Smooth muscle cell (in vitro differentiated cells): Measurements from ENCODE around the gene FHOD3. TPM values are rescaled to one million over a fixed set of nuclear protein-coding genes. Genes with fewer than 3 reads are reported as not detected.

ENCODE experiments used
- DNase-seq: peaks from one replicate; lab custom pipeline; 2025; ENCODE audit not compliant: unreplicated experiment; lab: John Stamatoyannopoulos, UW
- H2AFZ ChIP-seq: fragments of 200-600 bp; sonication (generic); 2 replicates; pipeline ENCODE4 v1.6.0; 2016; ENCODE audit warnings: antibody characterized with exemption, low read depth, mild to moderate bottlenecking
- H3F3A ChIP-seq: fragments of 200-600 bp; sonication (generic); 2 replicates; pipeline ENCODE4 v1.6.0; 2017; ENCODE audit warnings: antibody characterized with exemption, low read depth
- H3K27ac ChIP-seq: fragments of 200-600 bp; sonication (generic); 2 replicates; pipeline ENCODE4 v1.5.1; 2016; ENCODE audit warnings: low read depth, mild to moderate bottlenecking
- H3K27me3 ChIP-seq: fragments of 200-600 bp; sonication (generic); 2 replicates; pipeline ENCODE4 v1.6.1; 2016; ENCODE audit warnings: low read depth, mild to moderate bottlenecking
- H3K36me3 ChIP-seq: fragments of 200-600 bp; sonication (generic); 2 replicates; pipeline ENCODE4 v1.5.1; 2016; ENCODE audit warnings: low read depth
- H3K4me1 ChIP-seq: fragments of 200-600 bp; sonication (generic); 2 replicates; pipeline ENCODE4 v1.5.1; 2016; ENCODE audit warnings: low read depth
- H3K4me2 ChIP-seq: fragments of 200-600 bp; sonication (generic); 2 replicates; pipeline ENCODE4 v1.6.0; 2016; ENCODE audit warnings: mild to moderate bottlenecking
- H3K4me3 ChIP-seq: fragments of 200-600 bp; sonication (generic); 2 replicates; pipeline ENCODE4 v1.5.1; 2016; ENCODE audit warnings: mild to moderate bottlenecking
- H3K79me2 ChIP-seq: fragments of 200-600 bp; sonication (generic); 2 replicates; pipeline ENCODE4 v1.6.0; 2016; ENCODE audit warnings: low read depth, mild to moderate bottlenecking
- H3K9ac ChIP-seq: fragments of 200-600 bp; sonication (generic); 2 replicates; pipeline ENCODE4 v1.6.0; 2016; ENCODE audit warnings: low read depth
- H3K9me3 ChIP-seq: fragments of 200-600 bp; sonication (generic); replicated peaks from 2 replicates; pipeline ENCODE4 v1.5.1; 2016; ENCODE audit warnings: low read depth
- H4K20me1 ChIP-seq: fragments of 200-600 bp; sonication (generic); 2 replicates; pipeline ENCODE4 v1.6.0; 2016; ENCODE audit warnings: low read depth
- WGBS: methylation state at CpG from one replicate; pipeline ENCODE4 v1.1.7; 2016; ENCODE audit warnings: low lambda C conversion rate; 5-methylcytosine and 5-hydroxymethylcytosine counted together
- polyA plus RNA-seq: library from polyadenylated mRNA; unstranded; fragments of >200 nt; fragmentation: Nextera tagmentation; extraction: Ambion mirVana; gene quantifications from 2 replicates; pipeline ENCODE4 v1.2.1, GENCODE V29; 2016
- total RNA-seq: library from RNA; depleted of rRNA; stranded (reverse); fragments of >200 nt; gene quantifications from 2 replicates; pipeline ENCODE4 v1.2.3, GENCODE V29; 2014
- TF ChIP-seq, protein P1 (sequence below): fragments of 200-600 bp; sonication (generic); IDR thresholded peaks from 2 replicates; pipeline ENCODE4 v1.5.1; 2017; ENCODE audit warnings: borderline replicate concordance, mild to moderate bottlenecking, antibody characterized with exemption; ENCODE audit not compliant: insufficient read depth, poor library complexity, severe bottlenecking

FHOD3 gene
- total and polyA plus RNA-seq, 2 experiments from 2014 or later, result 6.3 to 19.4 TPM

DNA sequence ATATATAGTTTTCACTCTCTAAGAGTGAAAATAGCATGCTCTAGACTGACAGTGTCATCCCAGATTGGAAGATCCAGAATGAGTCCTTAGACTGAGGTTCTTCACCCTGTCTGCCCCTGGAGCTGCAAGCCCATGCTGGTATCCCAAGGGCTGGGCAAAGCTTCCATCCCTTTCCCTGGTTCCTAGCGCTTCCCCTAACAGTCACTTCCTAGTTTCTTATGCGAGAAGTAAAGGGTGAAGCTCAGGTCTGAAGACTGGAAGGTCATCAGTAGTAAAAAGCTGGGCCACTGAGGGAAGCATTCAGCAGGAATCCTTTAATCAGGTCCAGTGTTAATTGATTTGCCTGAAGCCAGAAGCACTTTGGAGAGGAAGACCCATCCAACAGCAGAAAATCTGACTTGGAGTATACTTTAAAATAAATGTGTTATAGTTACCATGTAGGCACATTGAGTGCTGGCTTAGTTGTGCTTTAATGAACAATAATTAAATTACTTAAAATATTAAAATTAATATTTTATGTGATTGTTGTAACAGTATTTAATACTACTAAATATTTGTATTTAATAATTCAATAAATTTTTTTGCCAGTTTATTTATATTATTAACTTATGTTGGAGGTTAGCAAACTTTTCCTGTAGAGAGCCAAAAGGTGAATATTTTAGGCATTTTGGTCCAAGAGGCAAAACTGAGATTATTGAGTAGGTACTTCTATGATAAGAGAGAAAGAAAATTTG, 237.9 kb downstream of the FHOD3 start:
- H4K20me1 ChIP-seq, result no peaks in the 10 kb centered on the region
- H3K9ac ChIP-seq, result no peak overlapping the region
- 96% methylated on average over 2 of the region's 2 CpGs for WGBS
- no peaks in the 10 kb centered on the region for H3K27me3 ChIP-seq
- no peaks in the 10 kb centered on the region for H3K36me3 ChIP-seq
- H3K27ac ChIP-seq, result no peak overlapping the region
- no peaks in the 10 kb centered on the region for H3K9me3 ChIP-seq
- H3K4me2 ChIP-seq, result no peak overlapping the region
- no peak overlapping the region for H3K4me3 ChIP-seq
- no peaks in the 10 kb centered on the region for H3F3A ChIP-seq
- TF ChIP-seq, protein P1, sequence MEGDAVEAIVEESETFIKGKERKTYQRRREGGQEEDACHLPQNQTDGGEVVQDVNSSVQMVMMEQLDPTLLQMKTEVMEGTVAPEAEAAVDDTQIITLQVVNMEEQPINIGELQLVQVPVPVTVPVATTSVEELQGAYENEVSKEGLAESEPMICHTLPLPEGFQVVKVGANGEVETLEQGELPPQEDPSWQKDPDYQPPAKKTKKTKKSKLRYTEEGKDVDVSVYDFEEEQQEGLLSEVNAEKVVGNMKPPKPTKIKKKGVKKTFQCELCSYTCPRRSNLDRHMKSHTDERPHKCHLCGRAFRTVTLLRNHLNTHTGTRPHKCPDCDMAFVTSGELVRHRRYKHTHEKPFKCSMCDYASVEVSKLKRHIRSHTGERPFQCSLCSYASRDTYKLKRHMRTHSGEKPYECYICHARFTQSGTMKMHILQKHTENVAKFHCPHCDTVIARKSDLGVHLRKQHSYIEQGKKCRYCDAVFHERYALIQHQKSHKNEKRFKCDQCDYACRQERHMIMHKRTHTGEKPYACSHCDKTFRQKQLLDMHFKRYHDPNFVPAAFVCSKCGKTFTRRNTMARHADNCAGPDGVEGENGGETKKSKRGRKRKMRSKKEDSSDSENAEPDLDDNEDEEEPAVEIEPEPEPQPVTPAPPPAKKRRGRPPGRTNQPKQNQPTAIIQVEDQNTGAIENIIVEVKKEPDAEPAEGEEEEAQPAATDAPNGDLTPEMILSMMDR, result no peak
- H2AFZ ChIP-seq, result no peak overlapping the region
- H3K4me1 ChIP-seq, result peaks cover 21% of the 10 kb centered on the region
- DNase-seq, result no peak
- no peaks in the 10 kb centered on the region for H3K79me2 ChIP-seq

DNA sequence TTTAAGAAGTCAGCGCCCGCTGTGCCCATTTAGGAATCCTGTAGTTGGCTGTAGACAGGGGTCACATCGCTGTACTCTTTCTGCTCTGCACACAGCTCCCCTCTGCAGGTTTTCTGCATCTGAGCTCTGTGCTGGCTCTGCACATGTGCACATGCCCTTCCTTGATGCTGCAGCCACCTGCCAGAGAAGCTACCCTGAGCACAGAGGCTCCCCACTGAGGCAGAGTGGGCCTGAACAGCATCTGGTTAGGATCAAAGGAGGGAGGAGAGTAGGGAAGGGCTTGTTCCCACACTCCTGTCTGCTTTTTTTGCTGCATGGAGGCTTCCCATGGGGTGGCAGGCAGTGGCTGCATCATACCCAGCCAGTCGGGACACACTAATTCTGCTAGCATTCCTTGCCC, 238.9 kb downstream of the FHOD3 start:
- H3K36me3 ChIP-seq, result no peaks in the 10 kb centered on the region
- H2AFZ ChIP-seq, result no peak overlapping the region
- H3K27me3 ChIP-seq, result no peaks in the 10 kb centered on the region
- H3K4me1 ChIP-seq, result peaks cover 21% of the 10 kb centered on the region
- H3K4me3 ChIP-seq, result no peak overlapping the region
- H4K20me1 ChIP-seq, result no peaks in the 10 kb centered on the region
- H3F3A ChIP-seq, result no peaks in the 10 kb centered on the region
- no peak for DNase-seq
- no peak overlapping the region for H3K9ac ChIP-seq
- no peaks in the 10 kb centered on the region for H3K9me3 ChIP-seq
- no peak overlapping the region for H3K27ac ChIP-seq
- H3K4me2 ChIP-seq, result no peak overlapping the region
- WGBS, result 92% methylated on average over 4 of the region's 4 CpGs
- no peaks in the 10 kb centered on the region for H3K79me2 ChIP-seq
- TF ChIP-seq, protein P1, result no peak

DNA sequence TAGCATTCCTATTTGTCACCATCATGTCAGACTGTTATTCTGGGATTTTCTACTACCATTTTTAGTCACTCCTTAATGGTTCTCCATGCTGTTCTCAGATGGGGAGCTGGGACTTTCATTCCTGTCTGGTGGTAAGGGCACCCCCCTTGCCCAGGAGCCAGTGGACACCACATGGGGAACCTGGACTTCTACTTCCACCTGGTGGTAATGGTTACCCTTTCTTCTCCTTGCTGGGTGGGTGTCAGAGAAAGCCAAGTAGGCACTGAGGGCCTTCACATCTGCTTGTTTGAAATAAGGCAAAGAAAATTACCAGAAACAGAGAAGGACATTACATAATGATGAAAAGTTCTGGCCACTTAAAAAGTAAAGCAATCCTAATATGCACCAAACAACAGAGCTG, 239.8 kb downstream of the FHOD3 start:
- Histone ChIP-seq H3K27me3 (no peaks in the 10 kb centered on the region), H3K4me3 (no peak overlapping the region), H3K9ac (no peak overlapping the region), H2AFZ (no peak overlapping the region), H3K36me3 (no peaks in the 10 kb centered on the region), H3K79me2 (no peaks in the 10 kb centered on the region), H3F3A (no peaks in the 10 kb centered on the region), H3K4me2 (no peak overlapping the region), H4K20me1 (no peaks in the 10 kb centered on the region), H3K27ac (no peak overlapping the region), H3K9me3 (no peaks in the 10 kb centered on the region), H3K4me1 (peaks cover 21% of the 10 kb centered on the region)
- TF ChIP-seq, protein P1, result no peak
- no peak for DNase-seq

DNA sequence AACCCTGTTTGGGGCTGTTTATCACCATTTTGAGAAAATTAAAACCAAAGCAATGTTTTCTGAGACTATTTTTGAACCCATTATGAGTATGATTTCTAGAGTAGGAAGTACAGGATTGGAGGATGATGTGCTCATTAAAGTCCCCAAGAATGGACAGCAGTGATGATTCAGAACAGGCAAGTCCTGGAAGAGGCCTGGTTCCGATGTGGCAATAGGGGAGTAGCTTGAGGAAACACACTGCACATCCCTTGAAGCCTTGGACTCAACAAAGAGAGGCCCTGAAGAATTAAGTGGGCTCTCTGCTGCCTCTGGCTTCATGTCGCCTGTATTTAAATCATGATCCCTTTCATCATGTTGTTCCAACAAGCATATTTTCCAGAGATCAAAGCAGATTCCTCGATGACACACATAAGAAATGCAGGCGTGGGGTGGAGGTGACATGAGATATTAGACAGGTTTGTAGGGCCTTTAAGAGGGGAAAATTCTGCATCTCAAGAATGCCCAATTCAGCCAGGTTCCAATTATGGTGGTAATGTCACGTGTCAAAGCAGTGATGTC, 242.2 kb downstream of the FHOD3 start:
- Histone ChIP-seq H2AFZ (no peak overlapping the region), H3K4me2 (no peak overlapping the region), H3K27ac (no peak overlapping the region), H3K27me3 (no peaks in the 10 kb centered on the region), H3K9ac (no peak overlapping the region), H3K79me2 (no peaks in the 10 kb centered on the region), H3K4me1 (peaks cover 11% of the 10 kb centered on the region), H3K36me3 (no peaks in the 10 kb centered on the region), H3F3A (no peaks in the 10 kb centered on the region), H3K4me3 (no peak overlapping the region), H3K9me3 (no peaks in the 10 kb centered on the region), H4K20me1 (no peaks in the 10 kb centered on the region)
- TF ChIP-seq, protein P1, result no peak
- 71% methylated on average over 5 of the region's 5 CpGs for WGBS
- DNase-seq, result no peak
